H1 (cell line): ENCODE results near the gene RPS25.
"Not testable (repeated sequence)": the region's sequence is repeated elsewhere in the genome, so short reads cannot be mapped to it uniquely, and the experiment has no call there.

ENCODE experiments used
- BRCA1 ChIP-seq: IDR thresholded peaks from 2 replicates; pipeline ENCODE4 v1.6.1; 2012; ENCODE audit warnings: low read depth, low read length, improper control_type of control experiment
- CTCF ChIP-seq, 3 experiments: IDR thresholded peaks; 1 replicate in 2 of 3; 2 replicates in 1 of 3; pipeline versions ENCODE4 v1.5.1 to v1.6.1; 2011; ENCODE audit warnings: low read length in 3 of 3, mild to moderate bottlenecking in 3 of 3, inconsistent platforms in 2 of 3, low read depth in 1 of 3, moderate library complexity in 1 of 3; ENCODE audit not compliant: insufficient read depth in 1 of 3; ENCODE audit errors: control extremely low read depth in 1 of 3
- EP300 ChIP-seq, 2 experiments: IDR thresholded peaks; 1 replicate in 1 of 2; 2 replicates in 1 of 2; pipeline ENCODE4 v1.6.1; 2011 to 2012; ENCODE audit warnings: low read depth in 2 of 2, low read length in 2 of 2, mild to moderate bottlenecking in 2 of 2, borderline replicate concordance in 1 of 2, inconsistent platforms in 1 of 2, moderate library complexity in 1 of 2
- JUN ChIP-seq: IDR thresholded peaks from 2 replicates; pipeline ENCODE4 v1.6.1; 2011; ENCODE audit warnings: low read depth, mild to moderate bottlenecking, improper control_type of control experiment, low read length
- KDM1A ChIP-seq: fragments of 200-600, 300-600 bp; sonication (generic); IDR thresholded peaks from 2 replicates; pipeline ENCODE4 v1.7.1; 2016; ENCODE audit warnings: mild to moderate bottlenecking, low read length, borderline replicate concordance
- MAX ChIP-seq: IDR thresholded peaks from 2 replicates; pipeline ENCODE4 v1.6.1; 2012; ENCODE audit warnings: inconsistent platforms
- POLR2A ChIP-seq, 2 experiments: IDR thresholded peaks; 1 replicate in 1 of 2; 2 replicates in 1 of 2; pipeline ENCODE4 v1.6.1; 2011; ENCODE audit warnings: low read depth in 2 of 2, low read length in 2 of 2, mild to moderate bottlenecking in 2 of 2; ENCODE audit errors: control extremely low read depth in 1 of 2
- POLR2AphosphoS5 ChIP-seq: IDR thresholded peaks from 2 replicates; pipeline ENCODE4 v1.6.1; 2011; ENCODE audit warnings: low read depth, low read length
- RBBP5 ChIP-seq: IDR thresholded peaks from 2 replicates; pipeline ENCODE4 v1.7.1; 2012; ENCODE audit warnings: low read depth, mild to moderate bottlenecking, inconsistent platforms, low read length, moderate library complexity, borderline replicate concordance
- TCF12 ChIP-seq: IDR thresholded peaks from 2 replicates; pipeline ENCODE4 v1.6.1; 2011; ENCODE audit warnings: low read depth, mild to moderate bottlenecking, low read length

GRCh38 chr11:119039471-119039870 lies 21.3 kb upstream of the RPS25 start:
- not testable (repeated sequence) for TF ChIP-seq KDM1A; CTCF (IDR thresholded peaks at IDR 0.05; ENCODE audit: control extremely low read depth in 1 of 3, insufficient read depth in 1 of 3, low read depth in 1 of 3, low read length in 3 of 3); RBBP5; MAX; EP300 (IDR thresholded peaks at IDR 0.05; ENCODE audit: borderline replicate concordance in 1 of 2, low read depth in 2 of 2, low read length in 2 of 2); POLR2A (IDR thresholded peaks at IDR 0.05; ENCODE audit: control extremely low read depth in 1 of 2, low read depth in 2 of 2, low read length in 2 of 2); JUN; TCF12; BRCA1; POLR2AphosphoS5
